Measurements from ENCODE around the gene IL7R. TPM values are rescaled to one million over a fixed set of nuclear protein-coding genes. Genes with fewer than 3 reads are reported as not detected.

IL7R gene
- total and polyA plus RNA-seq, 7 donors = 0.21 to 1.9 (median 1.0) TPM

DNA sequence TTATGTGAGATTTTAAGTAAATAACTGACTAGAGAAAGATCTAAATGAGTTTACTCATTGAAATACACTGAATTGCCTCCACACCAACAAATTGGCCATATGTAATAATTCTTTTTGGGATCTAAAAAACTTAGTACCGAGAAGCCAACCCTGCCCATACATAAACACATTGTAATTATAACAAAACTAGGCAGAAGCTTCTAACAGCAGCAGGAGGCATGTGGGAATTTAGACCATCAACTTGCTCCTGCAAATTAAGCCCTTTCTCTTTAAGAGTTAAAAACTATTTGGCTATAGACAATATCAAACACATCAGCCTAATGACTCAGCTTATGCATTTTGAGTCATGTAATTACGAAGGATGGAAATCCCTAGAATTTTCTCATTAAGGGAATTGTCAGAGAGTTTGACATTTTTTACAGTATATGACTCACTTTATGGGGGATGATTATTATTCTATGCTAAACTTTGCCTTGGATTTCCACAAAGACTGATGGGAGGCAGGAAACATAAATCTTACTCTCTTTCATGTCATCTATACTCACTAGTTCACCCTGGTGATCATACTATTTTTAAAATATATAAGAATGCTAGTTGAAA lies 1.0 kb downstream of the IL7R start:
- intact Hi-C loops (cut with DNase I) = no loop called here
- WGBS, 3 donors = 64 to 71% (median 67%) methylated on average over 2 of the region's 2 CpGs
- Histone ChIP-seq H3K27me3 (ENCODE audit: insufficient read depth in 3 of 3, low read length in 2 of 3) (no peaks in the 10 kb centered on the region), H3K4me1 (no peaks in the 10 kb centered on the region), H3K9me3 (no peaks in the 10 kb centered on the region), H3K4me3 (no peak overlapping the region), H3K36me3 (ENCODE audit: insufficient read depth in 1 of 2, low read depth in 1 of 2) (no peaks in the 10 kb centered on the region), H3K27ac (no peak overlapping the region)
- DNase-seq = no peak
- TF ChIP-seq, protein P1, sequence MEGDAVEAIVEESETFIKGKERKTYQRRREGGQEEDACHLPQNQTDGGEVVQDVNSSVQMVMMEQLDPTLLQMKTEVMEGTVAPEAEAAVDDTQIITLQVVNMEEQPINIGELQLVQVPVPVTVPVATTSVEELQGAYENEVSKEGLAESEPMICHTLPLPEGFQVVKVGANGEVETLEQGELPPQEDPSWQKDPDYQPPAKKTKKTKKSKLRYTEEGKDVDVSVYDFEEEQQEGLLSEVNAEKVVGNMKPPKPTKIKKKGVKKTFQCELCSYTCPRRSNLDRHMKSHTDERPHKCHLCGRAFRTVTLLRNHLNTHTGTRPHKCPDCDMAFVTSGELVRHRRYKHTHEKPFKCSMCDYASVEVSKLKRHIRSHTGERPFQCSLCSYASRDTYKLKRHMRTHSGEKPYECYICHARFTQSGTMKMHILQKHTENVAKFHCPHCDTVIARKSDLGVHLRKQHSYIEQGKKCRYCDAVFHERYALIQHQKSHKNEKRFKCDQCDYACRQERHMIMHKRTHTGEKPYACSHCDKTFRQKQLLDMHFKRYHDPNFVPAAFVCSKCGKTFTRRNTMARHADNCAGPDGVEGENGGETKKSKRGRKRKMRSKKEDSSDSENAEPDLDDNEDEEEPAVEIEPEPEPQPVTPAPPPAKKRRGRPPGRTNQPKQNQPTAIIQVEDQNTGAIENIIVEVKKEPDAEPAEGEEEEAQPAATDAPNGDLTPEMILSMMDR (IDR thresholded peaks at IDR 0.05) = no peak
- ATAC-seq = no peak

DNA sequence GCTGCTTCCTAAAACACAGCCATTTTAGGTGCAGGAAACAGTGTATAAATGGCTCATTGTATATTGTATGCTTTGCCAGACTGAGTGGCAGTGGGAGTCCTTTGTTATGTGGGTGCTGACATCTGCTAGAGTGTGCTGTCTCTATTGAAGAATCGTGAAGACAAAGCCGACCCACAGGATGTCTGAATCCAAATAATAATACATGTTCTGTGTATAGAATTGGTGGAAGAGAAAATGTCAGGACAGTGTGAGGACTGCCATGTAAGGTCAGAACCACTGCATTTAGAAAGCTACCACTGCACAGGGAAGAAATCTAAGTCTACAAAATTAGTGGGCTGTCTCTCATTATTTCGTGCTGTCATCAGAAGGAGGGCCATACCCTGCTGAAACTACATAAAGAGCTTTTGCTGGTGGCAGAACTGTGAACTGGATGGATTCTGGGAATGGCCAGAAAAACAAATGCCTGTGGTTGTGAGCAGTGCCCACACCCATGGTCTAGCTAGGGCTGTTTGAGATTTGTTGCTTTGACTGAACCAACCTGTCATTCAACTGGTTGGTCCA lies 2.5 kb downstream of the IL7R start:
- no peaks in the 10 kb centered on the region for H3K36me3 ChIP-seq (ENCODE audit: insufficient read depth in 1 of 2, low read depth in 1 of 2)
- no peaks in the 10 kb centered on the region for H3K27me3 ChIP-seq (ENCODE audit: insufficient read depth in 3 of 3, low read length in 2 of 3)
- H3K4me1 ChIP-seq = no peaks in the 10 kb centered on the region
- H3K9me3 ChIP-seq = no peaks in the 10 kb centered on the region
- WGBS, 3 donors = 56 to 60% (median 60%) methylated on average over 3 of the region's 3 CpGs
- DNase-seq (no peak), ATAC-seq (no peak)
- H3K27ac ChIP-seq = no peak overlapping the region
- no peak overlapping the region for H3K4me3 ChIP-seq
- TF ChIP-seq, protein P1 (IDR thresholded peaks at IDR 0.05) = no peak
- intact Hi-C loops (cut with DNase I) = no loop called here

DNA sequence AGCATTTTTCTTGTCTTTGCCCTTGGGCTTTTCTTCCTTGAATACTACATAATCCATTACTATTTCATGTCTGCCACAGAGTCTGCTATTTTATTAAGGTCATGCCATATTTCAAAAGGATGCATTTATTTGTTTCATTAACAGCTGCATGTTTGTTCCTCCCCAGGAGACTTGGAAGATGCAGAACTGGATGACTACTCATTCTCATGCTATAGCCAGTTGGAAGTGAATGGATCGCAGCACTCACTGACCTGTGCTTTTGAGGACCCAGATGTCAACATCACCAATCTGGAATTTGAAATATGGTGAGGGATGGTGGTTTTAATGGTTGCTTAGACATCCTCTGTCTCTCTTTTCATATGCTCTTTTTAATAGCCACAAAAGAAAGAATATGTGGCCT lies 4.0 kb downstream of the IL7R start:
- no peak for DNase-seq
- no peak for ATAC-seq
- WGBS, 3 donors = 67 to 82% (median 81%) methylated on average over 1 of the region's 1 CpG
- TF ChIP-seq, protein P1 (IDR thresholded peaks at IDR 0.05) = no peak
- Histone ChIP-seq H3K9me3 (no peaks in the 10 kb centered on the region), H3K4me1 (no peaks in the 10 kb centered on the region), H3K27me3 (ENCODE audit: insufficient read depth in 3 of 3, low read length in 2 of 3) (no peaks in the 10 kb centered on the region), H3K36me3 (ENCODE audit: insufficient read depth in 1 of 2, low read depth in 1 of 2) (no peaks in the 10 kb centered on the region), H3K4me3 (no peak overlapping the region), H3K27ac (no peak overlapping the region)
- intact Hi-C loops (cut with DNase I) = no loop called here

DNA sequence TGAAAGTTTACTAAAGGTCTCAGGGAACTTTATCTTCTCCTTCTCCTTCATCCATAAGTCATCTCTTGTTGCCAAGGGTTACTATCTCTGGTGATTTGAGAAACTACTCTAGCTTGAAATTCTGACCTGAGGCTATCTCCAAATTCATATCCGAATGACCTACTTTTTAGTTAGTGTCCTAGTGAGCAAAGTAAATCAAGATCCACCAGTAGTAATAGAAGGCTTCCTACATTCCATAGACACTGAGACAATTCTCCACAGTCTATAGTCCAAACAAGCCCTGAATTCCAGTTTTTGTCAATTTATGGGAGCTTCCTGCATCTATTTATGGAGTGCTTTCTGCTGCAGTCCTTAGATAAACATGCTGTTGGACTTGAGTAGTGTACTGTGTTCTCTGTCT lies 5.0 kb downstream of the IL7R start:
- no peaks in the 10 kb centered on the region for H3K9me3 ChIP-seq
- intact Hi-C loops (cut with DNase I) = no loop called here
- H3K36me3 ChIP-seq (ENCODE audit: insufficient read depth in 1 of 2, low read depth in 1 of 2) = no peaks in the 10 kb centered on the region
- no peak overlapping the region for H3K4me3 ChIP-seq
- TF ChIP-seq, protein P1 (IDR thresholded peaks at IDR 0.05) = no peak
- ATAC-seq (no peak), DNase-seq (no peak)
- H3K4me1 ChIP-seq = no peaks in the 10 kb centered on the region
- no peaks in the 10 kb centered on the region for H3K27me3 ChIP-seq (ENCODE audit: insufficient read depth in 3 of 3, low read length in 2 of 3)
- H3K27ac ChIP-seq = no peak overlapping the region
- WGBS, 3 donors = 81 to 89% (median 86%) methylated on average over 1 of the region's 1 CpG

DNA sequence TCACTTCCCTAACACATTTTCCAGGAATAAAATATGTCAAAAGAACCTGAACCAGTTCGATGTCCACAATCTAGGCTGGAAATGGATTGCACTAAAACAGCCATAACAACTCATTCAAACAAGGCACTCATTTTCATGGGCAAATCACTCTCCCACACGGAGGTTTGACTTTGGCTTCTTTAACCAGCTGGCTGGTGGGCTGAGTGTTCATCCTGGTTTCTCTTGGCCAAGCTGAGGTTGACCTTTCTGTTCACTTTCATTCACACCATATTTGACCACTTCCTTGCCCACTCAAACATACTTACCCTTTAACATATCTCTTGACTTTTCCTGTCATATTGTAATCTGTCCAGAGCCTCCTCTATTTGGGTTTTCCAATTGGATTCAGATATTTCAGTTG lies 5.4 kb downstream of the IL7R start:
- intact Hi-C loops (cut with DNase I) = no loop called here

More for the DNA sequence above, 5.4 kb downstream of the IL7R start:
- Histone ChIP-seq H3K4me1 (no peaks in the 10 kb centered on the region), H3K27ac (no peak overlapping the region), H3K27me3 (ENCODE audit: insufficient read depth in 3 of 3, low read length in 2 of 3) (no peaks in the 10 kb centered on the region), H3K4me3 (no peak overlapping the region), H3K9me3 (no peaks in the 10 kb centered on the region), H3K36me3 (ENCODE audit: insufficient read depth in 1 of 2, low read depth in 1 of 2) (no peaks in the 10 kb centered on the region)
- TF ChIP-seq, protein P1 (IDR thresholded peaks at IDR 0.05) = no peak
- no peak for DNase-seq
- no peak for ATAC-seq
- 52 to 69% (median 62%) methylated on average over 2 of the region's 2 CpGs for WGBS, 3 donors
